Activated naive CD8-positive, alpha-beta T cell treated with anti-CD3 and anti-CD28 coated beads, Interleukin-2, amount 50 U/mL, for 24 hours (primary cell): ENCODE data around the gene PIK3R2.
A peak's percentile ranks its signal among the peaks of the same experiment; 100 is the strongest.

ENCODE experiments used
- ATAC-seq: fragments of 150-1000 bp; cut with Tn5 transposase; one replicate; pipeline ENCODE4 v1.10.0; 2021
- DNase-seq: peaks from one replicate; pipeline ENCODE4 v3.0.0; 2021
- H3K27ac Mint-ChIP-seq: one replicate; pipeline ENCODE4 v1.8.0; 2021; ENCODE audit warnings: mild to moderate bottlenecking, mixed read lengths
- H3K27me3 Mint-ChIP-seq: one replicate; pipeline ENCODE4 v1.8.0; 2021; ENCODE audit warnings: mixed read lengths
- H3K36me3 Mint-ChIP-seq: one replicate; pipeline ENCODE4 v1.8.0; 2021; ENCODE audit warnings: low read depth, mixed read lengths
- H3K4me1 Mint-ChIP-seq: one replicate; pipeline ENCODE4 v1.8.0; 2021; ENCODE audit warnings: mixed read lengths
- H3K4me3 Mint-ChIP-seq: one replicate; pipeline ENCODE4 v1.8.0; 2021; ENCODE audit warnings: mild to moderate bottlenecking, moderate library complexity, mixed read lengths
- H3K9me3 Mint-ChIP-seq: one replicate; pipeline ENCODE4 v1.8.0; 2021; ENCODE audit warnings: mixed read lengths

PIK3R2 gene

DNA sequence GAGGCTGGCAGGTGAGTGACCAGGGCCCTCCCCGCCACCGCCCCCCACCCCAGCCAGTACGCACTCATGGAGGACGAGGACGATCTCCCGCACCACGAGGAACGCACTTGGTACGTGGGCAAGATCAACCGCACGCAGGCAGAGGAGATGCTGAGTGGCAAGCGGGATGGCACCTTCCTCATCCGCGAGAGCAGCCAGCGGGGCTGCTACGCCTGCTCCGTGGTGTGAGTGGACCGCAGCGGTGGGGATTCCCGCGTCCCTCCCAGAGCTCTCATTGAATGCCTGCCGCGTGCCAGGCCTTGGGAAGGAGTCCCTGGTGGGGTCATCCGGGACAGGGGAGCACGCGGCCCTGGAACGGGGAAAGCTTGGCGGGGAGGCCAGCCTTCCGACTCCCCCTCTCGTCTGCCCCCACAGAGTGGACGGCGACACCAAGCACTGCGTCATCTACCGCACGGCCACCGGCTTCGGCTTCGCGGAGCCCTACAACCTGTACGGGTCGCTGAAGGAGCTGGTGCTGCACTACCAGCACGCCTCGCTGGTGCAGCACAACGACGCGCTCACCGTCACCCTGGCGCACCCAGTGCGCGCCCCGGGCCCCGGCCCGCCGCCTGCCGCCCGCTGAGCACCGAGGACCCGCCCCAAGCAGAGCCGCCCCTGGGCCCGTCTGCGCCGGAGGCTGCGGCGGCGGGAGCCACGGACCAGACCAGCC is 15.9 kb downstream of the PIK3R2 start:
- Mint-ChIP-seq H3K36me3 (peaks cover 20% of the 10 kb centered on the region), H3K27ac (no peak overlapping the region), H3K4me1 (peaks cover 25% of the 10 kb centered on the region)

DNA sequence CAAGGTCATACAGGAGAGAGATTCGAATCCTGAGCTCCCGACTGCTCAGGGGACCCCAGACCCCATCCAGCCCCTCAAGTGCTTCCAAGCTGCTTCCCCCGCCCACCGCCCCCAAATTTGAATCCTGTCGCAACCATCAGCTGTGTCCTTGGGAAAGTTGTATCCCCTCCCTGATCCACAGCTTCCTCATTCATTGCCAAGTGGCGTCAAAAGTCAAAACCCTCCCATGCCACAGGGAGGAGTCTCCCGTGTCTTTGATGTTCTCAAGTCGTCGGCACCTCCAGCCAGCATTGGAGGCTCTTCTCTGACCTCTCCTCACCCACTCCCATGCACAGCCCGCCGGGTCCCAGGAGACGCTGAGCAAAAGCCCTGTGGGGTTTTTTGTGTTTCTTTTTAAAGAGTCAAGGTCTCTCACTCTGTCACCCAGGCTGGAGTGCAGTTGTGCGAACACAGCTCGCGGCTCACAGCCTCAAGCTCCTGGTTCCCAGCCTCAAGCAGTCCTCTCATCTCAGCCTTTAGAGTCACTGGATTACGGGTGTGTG is 17.8 kb downstream of the PIK3R2 start:
- no peak for DNase-seq
- no peaks in the 10 kb centered on the region for H3K9me3 Mint-ChIP-seq
- H3K27ac Mint-ChIP-seq, result peak overlapping the region; percentile 63
- peaks cover 16% of the 10 kb centered on the region for H3K36me3 Mint-ChIP-seq
- no peak for ATAC-seq
- peaks cover 37% of the 10 kb centered on the region for H3K4me1 Mint-ChIP-seq
- H3K27me3 Mint-ChIP-seq, result no peaks in the 10 kb centered on the region
- H3K4me3 Mint-ChIP-seq, result no peak overlapping the region

More for the DNA sequence above, 15.9 kb downstream of the PIK3R2 start:
- DNase-seq (no peak), ATAC-seq (no peak)
- Mint-ChIP-seq H3K9me3 (no peaks in the 10 kb centered on the region), H3K27me3 (no peaks in the 10 kb centered on the region), H3K4me3 (no peak overlapping the region)

DNA sequence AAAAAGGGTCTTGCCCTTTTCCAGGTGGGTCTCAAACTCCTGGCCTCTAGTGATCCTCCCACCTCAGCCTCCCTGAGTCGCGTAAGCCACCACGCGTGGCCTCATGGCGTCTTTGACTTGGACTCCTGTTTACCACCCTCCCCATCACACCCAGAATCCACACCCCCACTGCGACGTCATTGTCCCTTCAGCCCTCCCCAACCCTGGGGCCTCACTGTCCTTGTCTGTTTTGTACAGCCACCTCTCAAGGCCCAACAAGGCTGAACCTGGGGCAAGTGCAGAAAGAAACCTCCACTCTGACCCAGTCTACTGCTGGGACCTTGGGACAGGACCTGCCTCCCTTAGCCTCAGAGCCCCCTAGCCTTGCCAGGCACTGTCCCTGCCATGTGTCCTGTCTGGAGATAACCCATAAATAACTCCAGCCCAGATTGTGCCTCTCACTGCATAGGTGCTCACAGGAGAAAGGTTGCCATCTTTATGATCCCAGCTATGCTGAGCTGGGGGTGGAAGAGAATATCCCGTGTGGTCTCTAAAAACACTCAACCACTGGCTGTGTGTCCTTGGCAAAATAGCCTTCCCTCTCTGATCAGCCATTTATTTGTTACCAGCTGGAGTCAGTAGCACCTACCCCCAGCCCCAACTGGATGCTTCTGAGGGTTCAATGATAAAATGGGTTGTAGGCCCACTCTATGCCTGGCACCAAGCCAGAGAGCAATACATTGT is 18.8 kb downstream of the PIK3R2 start:
- ATAC-seq, result no peak
- Mint-ChIP-seq H3K36me3 (peaks cover 15% of the 10 kb centered on the region), H3K27ac (peak overlapping the region; percentile 68), H3K4me3 (no peak overlapping the region), H3K9me3 (no peaks in the 10 kb centered on the region), H3K4me1 (peaks cover 40% of the 10 kb centered on the region), H3K27me3 (no peaks in the 10 kb centered on the region)
- no peak for DNase-seq

- Mint-ChIP-seq H3K27ac (peak overlapping the region; percentile 39), H3K36me3 (peaks cover 15% of the 10 kb centered on the region), H3K4me1 (peaks cover 40% of the 10 kb centered on the region), H3K27me3 (no peaks in the 10 kb centered on the region), H3K9me3 (no peaks in the 10 kb centered on the region), H3K4me3 (peak overlapping the region; percentile 29)
- DNase-seq (no peak), ATAC-seq (no peak)
These were observed 19.5 kb downstream of the PIK3R2 start for GRCh38 chr19:18172331-18173053.

DNA sequence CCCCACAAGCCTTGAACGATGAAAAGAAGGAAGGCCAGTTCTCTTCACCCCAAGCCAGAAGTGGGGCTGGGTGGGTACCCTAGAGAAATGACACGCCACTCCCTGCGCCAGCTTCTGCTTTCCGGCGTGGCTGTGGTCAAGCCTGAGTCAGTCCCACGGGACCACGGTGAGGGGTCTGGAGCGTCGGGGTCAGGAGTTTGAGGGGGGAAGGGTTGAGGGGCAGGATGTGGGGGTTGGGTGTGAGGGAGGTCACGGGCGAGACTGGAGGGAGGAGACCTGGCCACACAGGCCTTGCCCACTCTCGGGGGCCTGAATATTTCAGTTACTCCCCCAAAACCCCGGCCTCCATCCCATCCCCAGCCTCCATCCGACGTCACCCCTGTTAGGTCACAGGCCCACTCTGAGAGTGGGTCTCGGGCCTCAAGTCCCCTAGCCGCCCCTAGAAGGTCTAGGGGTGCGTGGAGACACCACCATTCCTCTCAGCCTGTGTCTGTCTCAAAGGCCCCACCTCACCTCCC is 20.1 kb downstream of the PIK3R2 start:
- ATAC-seq (peak; percentile 2), DNase-seq (no peak)
- Mint-ChIP-seq H3K27me3 (no peaks in the 10 kb centered on the region), H3K4me1 (peaks cover 37% of the 10 kb centered on the region), H3K4me3 (peak overlapping the region; percentile 81), H3K27ac (peak overlapping the region; percentile 70), H3K9me3 (no peaks in the 10 kb centered on the region), H3K36me3 (peaks cover 12% of the 10 kb centered on the region)

DNA sequence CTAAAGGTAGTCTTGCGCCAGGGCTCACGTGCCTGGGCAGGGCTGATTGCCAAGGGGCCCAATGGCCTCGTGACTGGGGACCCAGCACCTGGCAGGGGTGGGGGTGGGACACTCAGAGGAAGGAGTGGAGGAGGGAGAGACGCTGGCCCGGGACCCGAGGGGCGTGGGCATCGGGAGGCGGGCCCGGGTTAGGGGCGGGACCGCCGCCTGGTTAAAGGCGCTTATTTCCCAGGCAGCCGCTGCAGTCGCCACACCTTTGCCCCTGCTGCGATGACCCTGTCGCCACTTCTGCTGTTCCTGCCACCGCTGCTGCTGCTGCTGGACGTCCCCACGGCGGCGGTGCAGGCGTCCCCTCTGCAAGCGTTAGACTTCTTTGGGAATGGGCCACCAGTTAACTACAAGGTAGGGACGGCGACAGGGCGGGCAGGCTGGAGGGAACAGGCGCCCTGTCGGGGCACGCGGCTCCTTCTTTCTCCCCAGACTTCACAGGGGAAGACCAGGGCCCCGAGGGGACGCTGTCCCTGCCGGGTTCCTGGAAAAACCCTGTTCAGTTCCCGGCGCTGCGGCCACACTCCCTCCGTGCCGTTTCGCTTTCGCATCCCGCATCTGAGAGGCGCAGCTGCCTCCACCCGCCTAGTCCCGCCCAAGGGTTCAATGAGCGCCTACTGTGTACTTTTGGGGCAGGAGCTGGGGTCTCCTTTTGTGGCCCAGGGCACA is 20.8 kb downstream of the PIK3R2 start, which contains the start of gene IFI30:
TSS of gene IFI30 (plus strand) at position 242 of the 717 bp plus-strand sequence. CDS start at position 271, 29 bp downstream.
- Mint-ChIP-seq H3K4me1 (peaks cover 33% of the 10 kb centered on the region), H3K4me3 (peak within 1 kb of the TSS; percentile 81), H3K27me3 (no peaks in the 10 kb centered on the region), H3K36me3 (peaks cover 9% of the 10 kb centered on the region), H3K9me3 (no peaks in the 10 kb centered on the region), H3K27ac (peak within 1 kb of the TSS; percentile 70)
- ATAC-seq (peak; percentile 70), DNase-seq (peak; percentile 75)

DNA sequence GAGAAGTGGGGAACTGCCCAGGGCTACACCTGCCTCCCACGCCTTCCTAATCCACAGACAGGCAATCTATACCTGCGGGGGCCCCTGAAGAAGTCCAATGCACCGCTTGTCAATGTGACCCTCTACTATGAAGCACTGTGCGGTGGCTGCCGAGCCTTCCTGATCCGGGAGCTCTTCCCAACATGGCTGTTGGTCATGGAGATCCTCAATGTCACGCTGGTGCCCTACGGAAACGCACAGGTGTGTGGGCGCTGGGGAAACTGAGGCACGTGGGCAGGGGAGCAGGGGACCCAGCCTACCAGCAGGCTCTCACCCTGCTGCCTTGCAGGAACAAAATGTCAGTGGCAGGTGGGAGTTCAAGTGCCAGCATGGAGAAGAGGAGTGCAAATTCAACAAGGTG is 22.0 kb downstream of the PIK3R2 start:
- no peaks in the 10 kb centered on the region for H3K27me3 Mint-ChIP-seq
- H3K9me3 Mint-ChIP-seq, result no peaks in the 10 kb centered on the region
- peaks cover 34% of the 10 kb centered on the region for H3K4me1 Mint-ChIP-seq
- peaks cover 9% of the 10 kb centered on the region for H3K36me3 Mint-ChIP-seq
- no peak overlapping the region for H3K27ac Mint-ChIP-seq
- peak overlapping the region; percentile 81 for H3K4me3 Mint-ChIP-seq
- DNase-seq (no peak), ATAC-seq (no peak)

DNA sequence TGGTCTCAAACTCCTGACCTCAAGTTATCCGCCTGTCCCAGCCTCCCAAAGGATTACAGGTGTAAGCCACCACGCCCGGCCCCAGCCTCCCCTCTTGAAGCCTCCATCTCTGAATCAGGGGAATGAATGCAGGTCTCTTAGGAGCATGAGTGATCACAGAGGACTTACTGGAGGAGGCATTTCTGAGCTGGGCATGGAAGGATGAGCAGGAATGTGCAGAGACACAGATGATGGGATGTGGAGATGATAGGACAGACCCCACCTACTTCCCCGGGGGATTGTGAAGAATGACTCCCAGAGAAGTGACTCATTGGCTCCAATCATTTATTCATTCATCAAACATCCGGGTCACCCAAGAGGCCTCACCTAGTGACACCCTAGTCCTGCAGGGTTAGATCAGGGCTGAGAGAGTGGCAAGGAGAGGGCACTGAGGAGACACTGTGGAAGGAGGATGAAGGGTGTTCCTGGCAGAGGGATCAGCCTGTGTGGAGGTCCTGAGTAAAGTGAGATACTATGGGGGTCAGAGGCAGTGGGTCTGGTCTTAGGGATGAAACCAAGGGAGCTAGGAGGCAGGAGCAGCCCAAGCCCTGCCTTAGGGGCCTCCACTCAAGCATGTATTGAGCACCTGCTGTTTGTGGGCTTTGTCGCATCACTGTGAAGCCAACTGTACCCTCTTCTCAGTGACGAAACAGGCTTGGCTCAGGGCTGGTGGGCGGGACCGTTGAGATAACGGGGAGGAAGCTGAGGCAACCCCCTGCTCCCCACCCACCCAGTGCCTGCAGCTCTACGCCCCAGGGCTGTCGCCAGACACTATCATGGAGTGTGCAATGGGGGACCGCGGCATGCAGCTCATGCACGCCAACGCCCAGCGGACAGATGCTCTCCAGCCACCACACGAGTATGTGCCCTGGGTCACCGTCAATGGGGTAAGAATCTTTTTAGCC is 23.7 kb downstream of the PIK3R2 start:
- no peak for ATAC-seq
- H3K27me3 Mint-ChIP-seq, result no peaks in the 10 kb centered on the region

GRCh38 chr19:18179957-18180356 is 27.0 kb downstream of the PIK3R2 start:
- DNase-seq (no peak), ATAC-seq (no peak)
- peaks cover 5% of the 10 kb centered on the region for H3K36me3 Mint-ChIP-seq
- no peaks in the 10 kb centered on the region for H3K9me3 Mint-ChIP-seq
- no peak overlapping the region for H3K27ac Mint-ChIP-seq
- peaks cover 7% of the 10 kb centered on the region for H3K4me1 Mint-ChIP-seq
- no peaks in the 10 kb centered on the region for H3K27me3 Mint-ChIP-seq
- no peak overlapping the region for H3K4me3 Mint-ChIP-seq

More for the DNA sequence above, 23.7 kb downstream of the PIK3R2 start:
- H3K36me3 Mint-ChIP-seq, result peaks cover 6% of the 10 kb centered on the region
- H3K27ac Mint-ChIP-seq, result no peak overlapping the region
- no peaks in the 10 kb centered on the region for H3K9me3 Mint-ChIP-seq
- no peak for DNase-seq
- H3K4me3 Mint-ChIP-seq, result peak overlapping the region; percentile 14
- H3K4me1 Mint-ChIP-seq, result peaks cover 30% of the 10 kb centered on the region

GRCh38 chr19:18183529-18183928 is 30.6 kb downstream of the PIK3R2 start:
- H3K27ac Mint-ChIP-seq, result no peak overlapping the region
- no peaks in the 10 kb centered on the region for H3K27me3 Mint-ChIP-seq
- DNase-seq, result no peak
- no peaks in the 10 kb centered on the region for H3K9me3 Mint-ChIP-seq
- ATAC-seq, result no peak
- no peak overlapping the region for H3K4me3 Mint-ChIP-seq
- peaks cover 2% of the 10 kb centered on the region for H3K4me1 Mint-ChIP-seq
- no peaks in the 10 kb centered on the region for H3K36me3 Mint-ChIP-seq

DNA sequence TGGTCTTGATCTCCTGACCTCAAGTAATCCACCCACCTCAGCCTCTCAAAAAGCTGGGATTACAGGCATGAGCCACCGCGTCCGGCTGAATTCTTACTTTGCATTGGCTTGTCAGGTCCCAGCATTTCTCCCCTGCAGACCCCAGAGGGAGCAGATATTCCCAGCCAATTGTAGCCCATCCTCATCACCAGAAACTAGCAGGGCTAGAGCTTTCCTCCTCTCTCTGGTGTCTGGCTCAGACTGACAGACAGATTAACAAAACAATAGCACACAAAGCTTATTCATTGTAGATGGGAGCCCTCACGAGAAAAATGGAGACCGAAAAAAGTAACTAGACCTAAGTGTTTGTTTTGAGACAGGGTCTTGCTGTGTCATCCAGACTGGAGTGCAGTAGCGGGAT is 32.6 kb downstream of the PIK3R2 start:
- Mint-ChIP-seq H3K36me3 (no peaks in the 10 kb centered on the region), H3K27me3 (no peaks in the 10 kb centered on the region)

DNA sequence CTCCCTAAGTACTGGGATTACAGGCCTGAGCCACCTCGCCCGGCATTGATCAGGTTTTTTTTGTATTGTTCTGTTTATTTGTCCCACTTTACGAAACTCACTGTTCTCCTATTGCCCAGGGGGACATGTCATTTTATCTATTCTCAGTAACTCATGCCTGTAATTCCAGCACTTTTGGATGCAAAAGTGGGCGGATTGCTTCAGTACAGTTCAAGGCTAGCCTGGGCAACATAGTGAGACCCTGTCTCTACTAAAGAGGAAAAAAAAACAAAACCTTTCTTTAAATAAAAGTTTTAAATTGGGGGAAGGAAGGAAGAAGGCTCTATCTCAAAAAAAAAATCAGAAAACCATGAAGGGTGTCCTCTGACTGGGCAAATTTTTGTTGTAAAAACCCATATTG is 37.3 kb downstream of the PIK3R2 start:
- DNase-seq, result no peak
- Mint-ChIP-seq H3K9me3 (no peaks in the 10 kb centered on the region), H3K4me1 (peaks cover 26% of the 10 kb centered on the region), H3K4me3 (no peak overlapping the region), H3K27me3 (peaks cover 4% of the 10 kb centered on the region), H3K36me3 (peaks cover 4% of the 10 kb centered on the region), H3K27ac (no peak overlapping the region)
- ATAC-seq, result no peak

More for the DNA sequence above, 32.6 kb downstream of the PIK3R2 start:
- no peak overlapping the region for H3K27ac Mint-ChIP-seq
- DNase-seq (no peak), ATAC-seq (no peak)
- H3K9me3 Mint-ChIP-seq, result no peaks in the 10 kb centered on the region
- H3K4me1 Mint-ChIP-seq, result no peaks in the 10 kb centered on the region
- H3K4me3 Mint-ChIP-seq, result no peak overlapping the region

GRCh38 chr19:18191640-18192062 is 38.7 kb downstream of the PIK3R2 start:
- DNase-seq (no peak), ATAC-seq (no peak)
- Mint-ChIP-seq H3K36me3 (peaks cover 4% of the 10 kb centered on the region), H3K4me3 (peak overlapping the region; percentile 85), H3K27ac (peak overlapping the region; percentile 93), H3K27me3 (peaks cover 4% of the 10 kb centered on the region), H3K9me3 (no peaks in the 10 kb centered on the region), H3K4me1 (peaks cover 26% of the 10 kb centered on the region)
